ENCODE results near the gene PTH2. TPM values are rescaled to one million over a fixed set of nuclear protein-coding genes. Genes with fewer than 3 reads are reported as not detected.

Gene PTH2
- total and polyA plus RNA-seq, 10 of the 15 experiments (the other 5 are each of a cell fraction or from before 2014, with no cell fraction given) = not detected

GRCh38 chr19:49447485-49448431, 24.5 kb upstream of the PTH2 start:
- BruUV-seq (replicated peaks) = TSS peak; percentile 10
- ATAC-seq (no peak), FAIRE-seq (no peak), DNase-seq (ENCODE audit: low read depth, low spot score) (no peak)
- H3K27ac ChIP-seq (ENCODE audit: control insufficient read depth, insufficient read depth) = no peak overlapping the region
- H3K4me3 ChIP-seq = no peak overlapping the region
- ChIA-PET RAD21 (ENCODE audit: unreplicated experiment) (no interaction called here), SMC1A (ENCODE audit: uncharacterized antibody, unreplicated experiment) (interaction anchor here (0.9 to 3.4 kb wide), 2 partner anchors 23 to 26 kb away, joined by 4 to 11 read pairs; partner anchors contain the start of gene FLT3LG), POLR2A (interaction anchor here (2.4 kb wide), 1 partner anchor 23 kb away, joined by 5 read pairs; no protein-coding TSS in a partner anchor), CTCF (interaction anchor here (0.6 to 1.3 kb wide), 3 partner anchors 25 to 170 kb away, joined by 3 to 5 read pairs (median 3); partner anchors contain the start of gene FLT3LG)
- peaks cover 5% of the 10 kb centered on the region for H3K4me1 ChIP-seq (ENCODE audit: control insufficient read depth, insufficient read depth, low read length)
- no peak overlapping the region for H3K4me2 ChIP-seq (ENCODE audit: control insufficient read depth, insufficient read depth)
- H3K79me2 ChIP-seq (ENCODE audit: control insufficient read depth, insufficient read depth, low read length) = peaks cover 19% of the 10 kb centered on the region
- in situ Hi-C loops (cut with MboI) (no loop called here), intact Hi-C loops (cut with micrococcal nuclease; ENCODE audit: unreplicated experiment) (no loop called here)
- no peaks in the 10 kb centered on the region for H3K27me3 ChIP-seq (replicated peaks in 1 of 2; ENCODE audit: control insufficient read depth in 2 of 2, insufficient read depth in 2 of 2, low read length in 1 of 2)
- 0 out of 2 replicates have a peak, but pooled peaks have one; percentile 25 for TF ChIP-seq POLR2AphosphoS2 (IDR thresholded peaks at IDR 0.05; ENCODE audit: low read depth, low read length)
- no peak for TF ChIP-seq PBX3 (IDR thresholded peaks at IDR 0.05; ENCODE audit: insufficient replicate concordance, low read depth, low read length)
- H4K20me1 ChIP-seq (ENCODE audit: control insufficient read depth, insufficient read depth) = no peaks in the 10 kb centered on the region; the same call in 1 of the 2 replicates
- H3K9ac ChIP-seq (ENCODE audit: control insufficient read depth, insufficient read depth, low read length) = no peak overlapping the region
- WGBS (ENCODE audit: insufficient coverage, insufficient replicate concordance, low lambda C conversion rate, missing lambda C conversion rate) = 93% methylated on average over 27 of the region's 32 CpGs
- peaks cover 2 to 6% of the 10 kb centered on the region in 2 experiments; a peak in 3 of 4 replicates for H3K36me3 ChIP-seq (ENCODE audit: control insufficient read depth in 2 of 2, insufficient read depth in 2 of 2, low read length in 1 of 2)
- no peaks in the 10 kb centered on the region for H3K9me3 ChIP-seq (replicated peaks; ENCODE audit: control insufficient read depth, insufficient read depth, low read length)
- H2AFZ ChIP-seq (ENCODE audit: control insufficient read depth, low read depth, low read length) = no peak overlapping the region

Measured in GM12878 (cell line).